T-helper 2 cell (primary cell): Measurements from ENCODE around the gene PROZ.

Experiments used
- DNase-seq, 5 experiments: peaks; one replicate each; pipeline versions ENCODE4 v3.0.0 to v3.0.0-alpha.2; 2012 to 2022

PROZ gene

DNA sequence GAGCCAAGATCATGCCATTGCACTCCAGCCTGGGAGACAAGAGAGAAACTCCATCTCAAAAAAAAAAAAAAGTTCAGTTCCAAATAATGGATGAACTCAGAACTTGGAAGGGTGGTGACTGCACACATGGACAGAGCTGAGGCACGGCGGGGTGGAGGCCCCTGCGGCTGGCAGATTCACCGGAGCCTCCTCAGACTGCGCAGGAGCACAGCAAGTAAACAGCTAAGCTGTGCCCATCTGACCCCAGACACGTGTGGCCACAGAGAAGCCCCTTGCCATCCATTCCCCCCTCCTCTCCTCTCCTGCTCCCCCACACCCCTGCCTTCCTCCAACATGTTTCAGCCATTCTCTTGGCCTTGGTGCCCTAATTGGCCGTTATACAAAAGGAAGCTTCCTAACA is 15.6 kb upstream of the PROZ start:
- no peak for DNase-seq

DNA sequence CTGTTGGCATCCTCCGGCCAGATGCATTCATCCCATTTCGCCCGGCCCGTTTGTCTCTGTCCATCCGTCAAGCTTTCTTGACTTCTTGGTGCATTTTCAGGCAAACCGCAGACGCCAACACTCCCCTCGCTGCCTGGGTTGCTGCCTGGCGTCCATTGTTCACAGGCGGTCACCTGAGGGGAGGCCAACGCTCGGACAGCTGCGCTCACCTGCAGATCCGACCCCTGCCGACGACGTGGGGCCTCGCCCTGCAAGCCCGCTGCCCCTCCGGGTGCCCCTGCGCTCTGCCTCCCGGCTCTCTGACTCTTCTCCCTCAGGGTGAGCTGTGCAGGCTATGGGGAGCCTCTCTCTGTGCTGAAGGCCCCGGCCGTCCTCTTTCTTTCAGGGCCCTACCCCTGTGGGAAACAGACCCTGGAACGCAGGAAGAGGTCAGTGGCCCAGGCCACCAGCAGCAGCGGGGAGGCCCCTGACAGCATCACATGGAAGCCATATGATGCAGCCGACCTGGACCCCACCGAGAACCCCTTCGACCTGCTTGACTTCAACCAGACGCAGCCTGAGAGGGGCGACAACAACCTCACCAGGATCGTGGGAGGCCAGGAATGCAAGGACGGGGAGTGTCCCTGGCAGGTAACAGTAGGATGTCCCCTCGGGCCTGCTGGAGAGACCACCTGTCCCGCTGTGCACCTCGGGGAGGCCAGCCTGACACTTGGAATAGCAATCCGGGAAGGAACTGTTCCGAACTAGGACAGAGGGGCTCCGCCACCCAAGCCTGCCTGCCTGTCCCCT is 14.8 kb upstream of the PROZ start:
- DNase-seq, result no peak

DNA sequence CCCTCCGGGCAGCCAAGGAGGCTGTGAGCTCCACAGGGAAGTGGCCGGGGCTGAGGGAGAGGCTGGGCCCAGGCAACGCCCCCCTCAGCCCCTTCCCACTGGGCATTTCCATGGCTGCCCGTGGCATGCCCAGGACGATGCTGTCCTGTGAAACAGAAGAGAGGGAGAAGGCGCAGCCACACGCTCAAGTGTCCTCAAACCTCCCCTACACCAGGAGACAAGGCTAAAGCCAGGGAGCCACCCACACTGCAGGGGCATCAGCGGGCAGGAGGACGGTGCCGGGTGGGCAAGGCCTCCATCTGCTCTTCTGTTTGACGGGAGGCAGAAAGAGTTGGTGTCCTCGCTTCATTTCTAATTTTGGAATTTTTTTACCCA is 14.2 kb upstream of the PROZ start:
- no peak for DNase-seq

DNA sequence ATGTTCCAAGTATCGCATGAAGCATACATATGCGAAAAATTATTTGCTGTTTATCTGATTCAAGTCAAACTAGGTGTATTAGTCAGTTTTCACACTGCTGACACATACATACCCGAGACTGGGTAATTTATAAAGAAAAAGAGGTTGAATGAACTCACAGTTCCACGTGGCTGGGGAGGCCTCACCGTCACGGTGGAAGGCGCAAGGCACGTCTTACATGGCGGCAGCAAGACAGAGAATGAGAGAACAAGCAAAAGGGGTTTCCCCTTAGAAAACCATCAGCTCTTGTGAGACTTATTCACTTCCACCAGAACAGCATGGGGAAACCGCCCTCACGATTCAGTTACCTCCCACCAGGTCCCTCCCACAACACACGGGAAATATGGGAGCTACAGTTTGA is 13.0 kb upstream of the PROZ start:
- DNase-seq, result peak in 2 of 5 experiments; percentile 25 to 28

DNA sequence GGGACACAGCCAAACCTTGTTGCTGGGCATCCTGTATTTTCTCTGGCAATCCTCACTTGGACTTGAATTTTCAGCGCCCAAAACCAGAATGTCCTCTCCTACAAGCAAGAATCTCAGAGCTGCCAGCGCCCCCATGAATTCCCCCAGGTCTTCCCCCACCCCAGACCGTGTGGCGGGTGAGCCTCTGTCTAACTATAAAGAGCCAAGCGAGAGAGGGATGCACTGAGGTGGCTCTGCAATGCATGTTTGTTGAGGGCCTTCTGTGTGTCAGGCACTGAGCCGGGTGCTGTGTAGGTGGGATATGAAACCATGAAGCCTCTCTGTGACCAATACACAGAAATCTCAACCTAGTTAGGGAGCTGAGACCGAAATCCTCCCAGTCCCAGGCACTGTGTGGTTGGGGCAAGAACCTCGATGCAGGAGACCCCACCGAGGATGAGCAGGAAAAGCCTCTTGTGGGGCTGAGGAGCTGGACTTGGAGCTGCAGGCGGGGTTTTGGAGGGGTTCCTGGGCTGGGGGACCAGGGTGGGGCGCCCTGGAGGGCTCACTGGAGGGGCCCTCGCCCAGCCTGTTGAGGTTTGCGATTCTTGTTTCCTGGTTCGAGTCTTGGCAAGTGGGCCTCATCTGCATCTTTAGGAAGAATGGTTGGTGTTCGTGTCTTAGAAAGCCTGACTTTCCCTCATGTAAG is 12.4 kb upstream of the PROZ start:
- DNase-seq, result no peak

DNA sequence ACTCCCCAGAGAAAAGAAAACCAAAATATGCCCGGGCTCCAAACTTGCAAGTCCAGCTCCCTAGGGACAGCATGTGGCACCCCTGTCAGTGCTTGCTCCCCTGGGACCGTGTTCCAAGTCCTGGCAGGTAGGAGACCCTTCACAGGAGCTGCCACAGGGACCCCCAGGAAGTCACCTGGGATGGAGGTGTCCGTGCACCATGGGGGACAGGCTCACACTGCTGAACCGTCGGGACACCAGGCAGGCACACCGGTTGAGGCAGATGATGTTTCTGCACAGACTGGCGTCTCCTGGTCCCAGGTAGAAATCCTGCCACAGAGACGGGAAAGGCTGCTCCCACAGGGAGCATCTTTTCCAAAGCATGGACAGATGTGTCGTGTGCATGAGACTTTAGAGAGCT is 11.7 kb upstream of the PROZ start:
- DNase-seq, result no peak

DNA sequence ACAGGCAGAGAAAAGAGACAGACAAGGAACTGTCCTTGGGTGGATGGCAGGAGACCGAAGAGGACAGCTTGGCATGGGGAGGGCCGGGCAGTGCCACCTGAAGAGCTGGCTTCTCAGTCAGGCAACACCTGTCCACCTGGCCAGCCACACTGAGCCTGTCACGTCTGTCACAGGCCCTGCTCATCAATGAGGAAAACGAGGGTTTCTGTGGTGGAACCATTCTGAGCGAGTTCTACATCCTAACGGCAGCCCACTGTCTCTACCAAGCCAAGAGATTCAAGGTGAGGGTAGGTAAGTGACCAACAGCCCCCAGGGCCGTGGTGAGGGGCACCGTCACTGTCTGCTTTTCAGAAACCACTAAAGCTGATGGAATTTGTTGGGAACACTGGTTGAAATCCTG is 11.2 kb upstream of the PROZ start:
- DNase-seq, result no peak

DNA sequence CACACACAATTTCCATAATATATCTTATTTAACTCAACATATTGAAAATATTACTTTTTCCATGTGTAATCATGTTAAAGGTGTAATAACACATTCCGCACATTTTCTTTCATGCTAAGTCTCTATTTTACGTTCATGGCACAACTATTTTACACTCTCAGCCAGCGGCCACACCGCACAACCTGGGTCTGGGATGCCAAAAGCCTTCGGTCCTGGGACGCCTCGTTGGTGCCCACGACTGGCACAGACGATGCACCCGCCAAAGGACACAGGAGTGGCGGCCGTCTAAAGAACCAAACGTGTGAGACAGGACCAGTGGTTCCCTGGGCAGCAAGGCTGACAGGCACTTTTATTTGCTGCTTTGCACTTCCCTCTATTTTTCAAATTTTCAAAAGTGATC is 10.0 kb upstream of the PROZ start:
- DNase-seq, result no peak

DNA sequence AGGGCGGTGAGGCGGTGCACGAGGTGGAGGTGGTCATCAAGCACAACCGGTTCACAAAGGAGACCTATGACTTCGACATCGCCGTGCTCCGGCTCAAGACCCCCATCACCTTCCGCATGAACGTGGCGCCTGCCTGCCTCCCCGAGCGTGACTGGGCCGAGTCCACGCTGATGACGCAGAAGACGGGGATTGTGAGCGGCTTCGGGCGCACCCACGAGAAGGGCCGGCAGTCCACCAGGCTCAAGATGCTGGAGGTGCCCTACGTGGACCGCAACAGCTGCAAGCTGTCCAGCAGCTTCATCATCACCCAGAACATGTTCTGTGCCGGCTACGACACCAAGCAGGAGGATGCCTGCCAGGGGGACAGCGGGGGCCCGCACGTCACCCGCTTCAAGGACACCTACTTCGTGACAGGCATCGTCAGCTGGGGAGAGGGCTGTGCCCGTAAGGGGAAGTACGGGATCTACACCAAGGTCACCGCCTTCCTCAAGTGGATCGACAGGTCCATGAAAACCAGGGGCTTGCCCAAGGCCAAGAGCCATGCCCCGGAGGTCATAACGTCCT is 9.4 kb upstream of the PROZ start:
- no peak for DNase-seq

DNA sequence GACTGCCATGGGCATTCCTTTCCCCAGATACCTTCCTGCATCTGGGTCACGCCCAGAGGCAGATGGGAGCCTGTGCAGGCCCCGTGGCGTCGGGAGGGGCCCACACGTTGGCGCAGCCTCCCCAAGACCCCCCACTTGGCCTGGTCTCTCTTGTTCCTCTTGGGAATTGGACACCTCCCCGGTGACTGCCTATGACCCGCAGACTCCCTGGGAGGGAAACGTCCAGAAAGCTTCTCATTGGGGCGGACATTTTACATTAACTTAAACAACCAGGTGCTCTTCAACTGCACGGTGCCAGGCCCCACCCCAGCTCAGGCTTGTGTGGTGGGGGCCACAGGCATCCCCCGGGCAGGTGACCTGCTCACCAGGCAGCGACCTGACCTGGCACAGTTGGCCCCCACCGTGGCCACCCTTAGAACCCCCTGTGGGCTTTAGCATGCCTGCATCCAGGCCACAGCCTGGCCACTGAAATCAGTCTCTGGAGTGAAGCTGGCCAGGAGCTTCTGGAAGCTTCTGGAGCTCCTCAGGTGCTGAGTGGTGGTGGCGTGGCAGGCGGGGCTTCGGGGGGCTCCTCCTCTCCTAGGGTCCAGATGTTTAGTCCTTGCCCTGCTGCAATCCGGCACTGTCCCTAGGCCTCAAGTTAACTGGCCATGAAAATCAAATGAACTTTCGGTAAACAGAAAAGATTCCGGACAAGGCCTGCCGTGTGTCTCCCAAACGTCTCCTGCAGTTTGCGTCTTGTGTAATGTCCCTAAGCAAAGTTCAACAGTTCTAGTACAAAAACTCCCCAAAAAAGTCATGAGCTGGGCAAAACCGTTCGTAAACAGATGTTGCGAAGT is 8.5 kb upstream of the PROZ start:
- no peak for DNase-seq

DNA sequence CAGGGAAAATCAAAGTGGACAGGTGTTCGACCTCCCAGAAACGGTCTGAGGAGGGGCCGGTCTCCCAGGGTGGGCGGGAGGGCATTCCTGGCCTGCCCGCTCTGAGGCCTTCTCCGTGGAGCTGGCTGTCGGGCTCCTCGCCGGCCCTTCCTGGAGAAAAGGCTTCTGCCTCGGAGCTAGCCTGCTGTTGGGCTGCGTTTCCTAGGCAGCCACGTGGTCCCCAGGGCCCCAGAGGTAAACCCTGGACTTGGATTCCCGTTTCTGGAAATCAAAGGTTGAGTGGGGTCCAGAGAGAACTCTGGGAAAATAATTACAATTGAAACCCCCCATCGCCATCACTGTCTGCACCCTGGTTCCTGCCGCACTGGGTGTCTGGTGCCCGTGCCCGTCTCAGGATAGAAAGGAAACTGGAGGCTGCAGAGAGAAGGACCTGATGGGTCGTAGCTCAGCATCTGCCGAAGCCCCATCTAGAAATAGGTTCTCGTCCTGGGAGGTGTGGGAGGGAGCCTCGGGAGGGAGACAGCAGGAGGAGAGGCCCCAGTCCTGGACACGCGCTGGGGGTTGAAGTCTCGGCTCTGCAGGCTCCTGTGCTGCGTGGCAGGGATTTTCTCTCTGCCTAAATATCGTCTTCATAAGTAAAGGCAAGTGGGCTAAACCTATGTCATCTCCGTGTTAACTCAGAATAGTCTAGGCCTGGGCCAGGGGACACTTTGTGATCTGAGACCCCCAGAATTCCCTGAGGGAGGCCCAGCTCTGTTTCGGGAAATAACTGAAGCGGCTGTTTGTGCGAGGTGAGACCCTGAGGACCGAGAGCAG is 7.7 kb upstream of the PROZ start:
- no peak for DNase-seq

DNA sequence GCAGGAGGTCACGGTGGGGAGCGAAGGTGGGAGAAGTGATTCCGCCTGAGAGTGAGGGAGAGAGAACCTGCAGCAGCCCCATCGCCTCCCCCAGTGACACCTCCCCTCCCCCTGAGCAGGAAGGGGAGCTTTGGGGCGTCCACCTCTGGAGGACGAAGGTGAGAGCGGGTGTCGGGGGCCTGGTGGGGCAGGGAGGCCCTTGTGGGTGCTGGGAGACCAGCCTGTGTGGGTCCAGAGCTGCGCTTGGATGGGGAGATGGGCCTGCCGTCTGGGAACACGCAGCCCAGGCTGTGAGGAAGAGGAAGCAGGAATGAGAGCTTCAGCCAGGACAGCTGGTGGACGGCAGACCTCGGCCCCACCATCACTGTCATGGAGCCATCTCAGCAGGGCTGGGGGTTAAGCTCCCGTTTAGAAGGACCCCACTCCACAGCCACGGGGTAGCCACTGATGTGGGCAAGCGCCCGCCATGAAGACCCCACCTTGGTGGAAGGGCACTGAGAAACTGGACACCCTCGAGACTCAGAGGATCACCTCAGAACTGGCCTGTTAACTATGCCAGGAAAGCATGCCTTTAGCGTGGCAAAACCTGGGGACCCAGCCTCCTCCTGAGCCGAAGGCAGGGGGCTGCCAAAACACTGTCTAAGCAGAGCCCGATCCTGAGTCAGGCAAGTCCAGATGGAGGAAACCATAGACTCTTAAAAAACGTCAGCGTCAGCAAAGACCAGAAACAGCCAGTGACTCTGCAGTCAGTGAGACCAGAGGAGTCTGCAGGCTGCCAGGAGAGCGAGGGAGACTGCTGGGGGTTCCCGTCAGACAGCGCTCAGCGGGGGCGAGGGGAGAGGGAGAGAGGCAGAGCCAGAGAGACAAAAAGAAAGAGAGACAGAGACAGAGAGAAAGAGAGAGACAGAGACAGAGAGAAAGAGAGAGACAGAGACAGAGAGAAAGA is 6.4 kb upstream of the PROZ start:
- peak in 1 of 5 experiments; percentile 13 for DNase-seq

DNA sequence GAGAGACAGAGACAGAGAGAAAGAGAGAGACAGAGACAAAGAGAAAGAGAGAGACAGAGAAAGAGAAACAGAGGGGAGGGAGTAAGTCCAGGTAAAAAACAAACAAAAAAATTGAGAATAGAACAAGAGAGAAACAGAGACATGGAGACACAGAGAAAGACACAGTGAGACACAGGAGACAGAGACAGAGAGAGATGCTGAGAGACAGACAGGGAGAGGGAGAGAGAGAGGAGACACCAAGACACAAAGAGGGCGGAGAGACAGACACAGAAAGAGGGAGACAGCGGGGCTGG is 5.8 kb upstream of the PROZ start:
- DNase-seq, result no peak

DNA sequence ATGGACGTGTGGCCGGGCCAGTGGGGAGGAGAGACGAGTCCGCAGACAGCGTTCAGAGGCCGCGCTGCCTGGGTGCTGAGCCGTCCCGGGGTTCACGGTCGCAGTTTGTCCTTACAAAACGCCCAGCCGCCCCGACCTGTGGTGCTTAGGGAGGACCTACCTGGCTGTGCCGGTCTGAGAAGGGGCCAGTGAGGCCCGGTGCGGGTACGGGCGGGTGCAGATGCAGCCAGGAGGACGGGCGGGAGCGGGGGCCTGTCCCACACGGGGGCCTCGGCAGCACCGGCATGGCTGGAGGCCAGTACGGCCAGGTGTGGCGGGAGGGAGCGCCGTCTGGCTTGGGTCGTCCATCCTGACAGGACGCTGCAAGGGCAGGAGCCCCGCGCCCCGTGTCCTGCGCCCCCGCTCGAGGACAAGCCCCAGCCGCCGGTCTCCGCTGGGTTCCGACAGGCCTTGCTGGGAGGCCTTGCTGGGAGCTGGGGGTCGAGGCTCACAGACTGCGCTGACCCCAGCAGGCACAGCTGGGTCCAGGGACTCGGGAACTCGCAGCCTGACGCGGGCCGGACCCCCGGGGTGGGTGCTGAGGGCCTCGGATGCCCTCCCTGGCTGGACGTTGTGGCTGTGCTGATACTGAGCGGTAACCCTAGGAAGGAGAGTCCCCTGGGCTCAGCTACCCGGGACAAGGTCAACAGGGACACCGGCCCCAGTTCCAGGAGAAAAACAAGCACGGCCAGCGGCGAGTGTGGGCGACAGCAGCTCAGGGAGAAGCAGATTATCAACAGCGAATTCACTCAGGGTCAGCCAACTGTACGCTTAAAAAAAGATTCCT is 5.3 kb upstream of the PROZ start:
- DNase-seq, result no peak

DNA sequence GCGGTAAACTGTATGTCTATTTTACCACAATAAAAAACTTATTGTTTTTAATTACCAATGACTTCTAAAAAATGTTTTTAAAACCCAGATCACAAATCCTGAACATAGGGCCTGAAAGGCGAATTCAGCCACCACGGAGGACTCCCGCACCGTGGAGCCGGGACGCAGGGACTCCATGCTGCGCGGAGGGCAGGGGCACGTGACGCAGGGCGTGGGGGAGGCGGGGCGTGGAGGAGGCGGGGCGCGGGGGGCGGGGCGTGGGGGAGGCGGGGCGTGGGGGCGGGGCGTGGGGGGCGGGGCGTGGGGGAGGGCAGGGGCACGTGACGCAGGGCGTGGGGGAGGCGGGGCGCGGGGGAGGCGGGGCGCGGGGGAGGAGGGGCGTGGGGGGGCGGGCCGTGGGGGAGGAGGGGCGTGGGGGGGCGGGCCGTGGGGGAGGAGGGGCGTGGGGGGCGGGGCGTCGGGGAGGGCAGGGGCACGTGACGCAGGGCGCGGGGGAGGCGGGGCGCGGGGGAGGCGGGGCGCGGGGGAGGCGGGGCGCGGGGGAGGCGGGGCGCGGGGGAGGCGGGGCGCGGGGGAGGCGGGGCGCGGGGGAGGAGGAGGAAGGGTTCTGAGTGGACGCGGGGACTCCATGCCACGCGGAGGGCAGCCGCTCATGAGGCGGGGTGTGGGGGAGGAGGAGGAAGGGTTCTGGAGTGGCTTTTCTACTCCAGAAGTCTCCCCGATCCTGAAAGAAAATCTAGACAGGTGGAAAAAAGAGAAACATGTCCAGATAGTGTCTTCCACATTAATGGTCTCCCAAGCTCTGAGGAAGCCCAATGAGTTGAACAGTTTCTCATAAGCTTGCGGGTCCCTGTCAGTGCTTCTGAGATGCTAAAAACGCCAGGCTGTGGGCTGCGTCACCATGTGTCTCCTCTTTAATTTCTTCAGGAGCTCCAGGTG is 4.4 kb upstream of the PROZ start:
- DNase-seq, result peak; percentile 59 to 75 (median 71)

DNA sequence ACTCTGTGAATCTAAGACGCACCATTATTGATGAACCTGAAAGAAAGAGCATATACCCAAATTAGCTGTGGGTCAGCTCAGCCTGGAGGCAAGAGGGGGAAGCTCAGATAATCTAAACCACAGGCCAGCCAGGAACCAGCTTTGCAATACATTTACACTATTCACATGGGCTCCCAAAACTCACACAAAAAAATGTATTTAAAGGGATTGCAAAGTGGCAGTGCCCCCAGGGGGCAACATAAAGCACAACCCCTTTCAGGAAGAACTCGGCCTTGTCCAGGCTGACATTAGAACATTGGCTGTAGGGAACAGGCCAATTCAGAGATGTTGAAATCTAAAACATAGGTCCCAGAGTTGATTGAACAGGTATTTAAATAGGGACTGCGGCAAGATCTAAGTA is 3.2 kb upstream of the PROZ start:
- no peak for DNase-seq

DNA sequence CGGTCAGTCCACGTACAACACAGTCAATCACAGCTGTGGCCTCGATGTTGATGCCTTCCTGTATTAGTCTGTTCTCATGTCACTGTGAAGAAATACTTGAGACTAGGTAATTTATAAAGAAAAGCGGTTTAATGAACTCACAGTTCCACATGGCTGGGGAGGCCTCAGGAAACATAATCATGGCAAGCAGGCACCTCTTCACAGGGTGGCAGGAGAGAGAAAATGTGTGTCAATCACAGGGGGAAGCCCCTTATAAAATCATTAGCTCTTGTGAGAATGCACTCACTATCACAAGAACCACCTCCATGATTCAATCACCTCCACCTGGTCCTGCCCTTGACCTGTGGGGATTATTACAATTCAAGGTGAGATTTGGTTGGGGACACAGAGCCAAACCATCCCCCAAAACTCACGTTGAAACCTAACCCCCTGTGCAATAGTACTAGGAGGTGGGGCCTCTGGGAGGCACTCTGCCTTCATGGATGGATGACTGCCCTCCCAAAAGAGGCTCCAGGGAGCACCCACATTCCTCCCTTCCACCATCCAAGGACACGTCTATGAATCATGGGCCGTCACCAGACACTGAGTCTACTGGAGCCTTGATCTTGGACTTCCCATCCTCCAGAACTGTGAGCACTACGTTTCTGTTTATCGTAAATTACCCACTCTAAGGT is 2.3 kb upstream of the PROZ start:
- DNase-seq, result no peak

DNA sequence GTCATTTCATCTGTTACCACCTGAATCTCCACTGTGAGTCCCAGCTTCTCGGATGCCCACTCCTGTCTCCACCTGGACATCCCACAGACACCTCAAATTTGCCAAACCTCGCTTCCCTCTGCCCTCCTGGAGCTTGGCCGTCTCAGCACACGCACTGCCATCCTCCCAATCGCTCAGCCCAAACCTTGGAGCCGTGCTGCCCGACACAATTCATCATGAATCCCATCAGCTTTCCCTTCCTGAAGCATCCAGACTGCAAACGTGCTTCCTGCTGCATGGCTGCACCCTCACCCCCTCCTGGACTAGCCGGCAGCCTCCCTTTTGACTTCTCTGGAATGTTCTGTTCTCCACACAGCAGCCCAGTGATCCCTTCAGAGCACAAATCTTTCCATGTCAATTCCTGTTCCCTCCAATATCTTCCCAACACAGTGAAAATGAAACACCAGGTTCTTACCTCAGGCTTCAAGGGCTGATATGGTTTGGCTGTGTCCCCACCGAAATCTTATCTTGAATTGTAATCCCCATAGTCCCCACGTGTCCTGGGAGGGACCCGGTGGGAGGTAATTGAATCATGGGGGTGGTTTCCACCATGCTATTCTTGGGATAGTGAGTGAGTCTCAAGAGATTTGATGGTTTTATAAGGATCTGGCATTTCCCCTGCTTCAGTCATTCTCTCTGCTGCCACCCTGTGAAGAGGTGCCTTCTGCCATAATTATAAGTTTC is 1.1 kb upstream of the PROZ start:
- no peak for DNase-seq
